Measurements from ENCODE around the gene POLL.
"Not testable (repeated sequence)": the region's sequence is repeated elsewhere in the genome, so short reads cannot be mapped to it uniquely, and the experiment has no call there.

POLL gene

DNA sequence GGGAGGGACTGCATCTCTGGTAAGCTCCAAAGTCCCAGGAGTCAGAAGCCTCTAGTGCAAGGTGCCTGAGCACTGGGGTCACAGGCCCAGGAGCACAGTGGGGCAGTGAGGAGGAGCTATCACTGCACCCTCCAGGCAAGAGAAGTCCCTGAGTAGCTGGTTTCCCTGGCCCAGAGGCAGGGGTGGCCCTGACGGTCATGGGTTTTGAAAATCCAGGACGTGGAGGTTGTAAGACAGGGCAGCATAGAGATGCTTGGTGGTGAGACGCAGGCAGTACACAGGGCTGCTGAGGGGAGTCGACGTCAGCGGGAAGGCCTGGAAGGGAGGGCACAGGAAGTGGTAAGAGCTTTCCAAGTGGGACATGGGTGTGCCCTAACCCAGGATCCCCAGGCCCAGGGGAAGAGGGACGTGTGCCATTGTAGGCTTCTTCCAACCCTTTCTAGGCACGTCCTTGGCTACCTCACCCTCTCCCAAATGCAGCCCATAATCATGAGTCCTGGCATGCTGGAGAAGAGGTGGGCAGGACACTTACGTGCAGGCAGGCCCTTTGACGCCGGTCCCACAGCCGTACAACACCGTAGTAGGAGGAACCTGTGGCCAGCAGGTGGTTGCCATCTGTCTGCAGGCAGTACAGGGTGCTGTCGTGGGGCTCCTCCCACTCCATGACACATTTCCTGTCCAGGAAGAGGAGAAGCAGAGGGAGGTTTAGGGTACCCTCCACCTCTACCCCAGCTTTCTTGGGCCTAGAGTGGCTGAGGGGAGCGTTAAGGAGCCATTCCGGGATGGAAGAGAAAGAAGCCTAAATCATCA, 23.2 kb upstream of the POLL start:
- DNase-seq = no peak

DNA sequence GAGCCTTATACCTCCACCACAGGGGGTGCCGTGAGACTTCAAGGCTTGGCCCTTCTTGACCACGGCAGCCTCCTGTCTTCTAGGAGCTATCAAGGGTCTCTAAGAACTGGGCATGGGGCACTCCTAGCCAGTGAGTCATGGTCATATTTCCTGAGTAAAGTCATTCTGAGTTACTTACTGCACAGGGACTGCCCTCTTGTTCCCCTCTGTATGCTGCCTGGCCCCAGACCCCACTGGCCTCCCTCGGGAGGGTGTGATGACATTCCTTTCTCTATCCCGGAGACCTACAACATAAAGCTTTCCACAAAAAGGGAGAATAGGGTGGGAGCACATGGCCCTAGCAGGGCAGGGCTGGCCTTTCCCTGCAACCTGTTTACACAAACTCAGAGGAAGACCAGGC, 21.4 kb upstream of the POLL start:
- no peak for DNase-seq

DNA sequence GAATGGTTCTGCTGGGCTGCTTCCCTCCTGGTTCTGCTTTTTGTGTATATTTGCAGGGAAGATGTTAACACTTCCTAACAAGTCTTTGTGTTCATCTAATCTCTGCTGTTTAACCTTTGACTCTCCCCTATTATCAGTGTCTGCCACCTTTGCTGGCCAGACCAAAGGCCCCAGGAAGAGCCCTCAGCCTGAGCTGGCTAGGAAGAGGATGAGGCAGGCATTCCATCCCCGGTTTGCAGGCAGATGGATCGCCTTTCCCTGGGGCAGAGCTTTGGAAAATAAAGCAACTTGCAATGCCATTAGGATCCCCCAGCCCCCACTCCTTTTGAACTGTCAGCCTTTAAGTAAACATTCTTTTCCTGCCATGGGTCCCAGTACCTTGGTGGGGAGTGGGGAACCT, 19.1 kb upstream of the POLL start:
- DNase-seq = no peak

DNA sequence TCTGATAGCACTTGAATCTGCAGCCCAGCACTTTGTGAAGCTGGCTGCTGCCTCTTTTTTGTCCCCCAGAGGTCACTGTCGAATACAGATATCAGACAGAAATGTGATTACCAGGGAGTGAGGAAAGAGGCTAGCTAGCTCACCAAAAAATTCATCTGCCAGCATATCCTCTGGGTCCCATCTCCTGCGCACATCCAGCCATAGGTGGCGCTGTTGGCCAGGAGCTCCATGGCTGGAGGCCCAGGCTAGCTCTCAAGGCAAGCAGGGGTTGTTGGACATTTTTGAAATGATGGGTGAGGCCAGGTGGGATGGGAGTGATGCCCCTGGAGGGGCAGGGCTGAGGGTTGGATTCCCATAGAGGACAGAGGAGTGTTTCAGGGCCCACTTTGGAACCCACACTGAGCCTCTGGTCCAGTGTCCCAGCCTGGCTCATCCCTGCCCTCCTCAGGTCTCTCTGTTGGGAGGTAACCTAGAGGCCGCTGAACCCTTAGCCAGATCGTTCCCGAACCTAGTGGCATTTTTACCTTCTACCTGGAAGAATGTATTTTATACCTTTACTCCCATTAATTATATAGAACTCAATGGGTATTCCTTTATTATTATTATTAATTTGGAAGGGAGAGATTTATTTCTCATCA, 14.8 kb upstream of the POLL start:
- DNase-seq = no peak

DNA sequence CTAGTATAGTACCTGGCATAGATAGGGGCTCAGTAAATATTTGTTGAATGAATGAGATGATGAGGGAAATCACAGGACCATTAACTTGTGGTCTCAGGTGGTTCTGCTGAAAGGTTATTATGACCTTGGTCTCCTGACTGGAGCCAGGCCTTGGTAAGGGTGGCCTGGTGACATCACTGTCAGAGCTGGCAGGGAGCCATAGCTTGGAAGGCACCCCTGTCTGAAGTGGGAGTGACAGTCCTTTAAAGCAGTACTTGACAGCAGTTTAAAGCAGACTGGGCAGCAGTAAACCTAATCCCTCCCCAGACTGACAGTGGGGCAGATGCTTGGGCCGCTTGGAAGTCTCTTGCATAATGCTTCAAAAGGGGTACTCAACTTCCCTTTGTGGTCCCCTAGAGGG, 13.5 kb upstream of the POLL start:
- DNase-seq = no peak

DNA sequence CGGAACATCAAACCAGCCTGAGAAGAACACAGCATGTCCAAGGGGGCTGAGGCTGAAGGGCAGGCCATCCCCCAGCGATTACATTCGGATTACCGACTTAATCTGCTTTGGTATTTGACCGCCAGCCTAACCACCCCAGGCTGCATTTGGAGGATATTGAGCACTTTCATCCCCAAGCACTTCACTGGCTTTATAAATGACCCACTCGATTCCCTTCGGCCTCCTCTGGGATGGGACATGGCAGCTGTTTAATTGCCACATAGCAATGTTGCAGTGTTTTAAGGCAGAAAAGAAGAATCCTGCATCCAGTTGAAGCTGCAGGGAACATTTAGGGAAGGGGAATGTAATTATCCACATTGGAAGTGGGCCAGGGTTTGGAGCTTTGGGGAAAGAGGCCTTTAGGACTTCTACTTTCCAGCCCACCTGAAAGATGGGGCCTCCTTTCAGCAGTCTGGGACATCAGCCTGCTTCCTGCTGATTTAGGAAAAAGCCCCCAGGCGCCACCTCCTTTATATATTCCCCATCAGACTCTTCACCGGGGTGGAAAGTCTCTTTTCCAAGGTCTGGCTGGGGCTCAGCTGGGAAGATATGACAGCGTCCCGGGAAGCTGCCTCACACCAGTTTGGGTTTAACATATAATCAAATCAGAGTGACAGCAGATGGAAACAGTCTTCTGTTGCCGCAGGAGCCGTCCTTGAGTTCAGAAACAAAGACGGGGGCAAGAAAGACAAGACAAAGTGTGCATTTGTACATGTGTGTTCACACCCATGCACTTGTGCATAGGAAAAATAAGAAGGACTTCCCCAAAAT, 9.2 kb upstream of the POLL start:
- DNase-seq = no peak

DNA sequence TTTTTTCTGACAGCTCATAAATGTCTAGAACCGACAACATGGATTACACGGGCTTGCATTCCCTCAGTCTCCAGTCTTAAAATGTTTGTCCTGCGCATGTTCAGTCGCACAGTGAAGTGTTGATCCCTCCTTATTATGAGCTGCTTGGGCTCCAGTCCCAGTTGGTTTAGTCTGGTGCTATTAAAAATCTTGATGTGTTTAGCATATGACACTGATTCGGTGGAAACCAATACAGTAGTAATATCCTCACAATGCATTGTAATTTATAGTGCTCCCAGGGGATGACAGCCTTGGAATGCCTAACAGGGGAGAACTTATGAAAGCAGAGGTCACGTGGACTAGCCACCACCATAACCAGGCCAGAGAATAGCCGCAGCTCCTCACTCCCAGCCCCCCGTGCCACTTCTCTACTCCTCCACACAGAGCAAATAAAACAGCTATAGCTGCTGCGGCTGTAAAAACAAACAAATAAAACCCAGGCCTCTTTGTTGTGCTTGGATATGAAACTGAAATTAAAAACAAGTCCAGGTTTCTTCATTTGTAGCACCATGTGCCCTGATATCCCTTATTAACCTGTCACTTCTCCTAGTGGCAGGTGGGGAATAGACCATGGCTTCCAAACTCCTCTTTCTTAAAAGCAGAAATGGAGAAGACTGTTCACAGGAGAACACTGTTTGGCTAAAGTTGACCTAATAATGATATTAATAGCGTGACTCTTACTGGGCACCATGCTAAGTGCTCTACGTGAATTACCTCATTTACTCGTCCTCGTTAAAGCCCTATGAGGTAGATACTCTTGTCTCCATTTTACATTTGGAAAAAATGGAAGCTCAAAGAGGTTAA, 7.8 kb upstream of the POLL start:
- no peak for DNase-seq

DNA sequence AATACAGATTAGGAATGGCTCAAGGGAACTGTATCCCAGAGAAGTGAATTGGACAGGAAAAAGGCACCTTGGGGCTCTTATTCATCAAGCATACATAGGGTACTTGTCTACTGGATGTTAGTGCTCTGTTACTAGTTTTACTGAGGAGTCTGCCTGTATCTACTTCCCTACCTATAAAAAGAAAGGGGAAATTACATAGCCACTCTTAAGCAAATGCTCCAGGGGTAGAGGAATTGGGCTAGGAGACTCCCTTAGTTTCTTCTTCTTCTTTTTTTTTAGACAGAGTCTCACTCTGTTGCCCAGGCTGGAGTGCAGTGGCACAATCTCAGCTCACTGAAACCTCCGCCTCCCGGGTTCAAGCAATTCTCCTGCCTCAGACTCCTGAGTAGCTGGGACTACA, 5.3 kb upstream of the POLL start:
- DNase-seq = not testable (repeated sequence)

DNA sequence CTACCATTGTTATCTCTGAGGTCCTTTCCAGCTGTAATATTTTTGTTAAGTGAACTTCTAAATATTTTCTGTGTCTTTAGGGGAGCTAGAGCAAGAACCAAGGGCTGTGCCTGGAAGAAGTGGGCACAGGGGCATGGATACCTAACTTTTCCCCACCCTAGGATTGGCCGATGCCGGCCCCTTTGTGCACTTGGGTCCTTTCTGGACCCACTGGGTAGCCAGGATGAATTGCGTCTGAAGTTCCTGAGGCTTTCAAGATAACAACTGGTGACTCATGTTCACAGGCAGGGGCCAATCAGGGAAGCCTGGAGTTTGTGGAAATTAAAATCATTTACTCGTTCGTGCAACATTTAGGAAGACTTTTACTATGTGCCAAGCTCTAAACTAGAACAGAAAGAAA, 822 bp upstream of the POLL start:
- no peak for DNase-seq

DNA sequence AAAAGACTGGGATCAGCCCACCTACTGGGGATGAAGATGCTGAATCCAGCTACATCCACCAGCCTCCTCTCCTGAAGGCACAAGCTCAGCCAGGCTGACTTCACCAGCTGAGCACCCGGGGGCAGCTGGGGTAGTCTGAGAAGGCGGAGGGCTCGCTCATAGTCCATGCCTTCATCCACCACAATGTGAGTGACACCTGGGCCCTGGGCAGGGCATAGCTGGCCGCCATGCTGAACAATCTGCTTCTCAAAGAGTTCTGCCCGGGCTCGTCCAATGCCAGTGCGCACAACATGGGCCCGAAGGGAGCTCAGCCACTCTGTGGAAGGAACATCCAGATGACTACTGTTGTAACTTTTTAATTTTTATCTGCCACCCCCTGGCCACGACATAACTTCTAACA, 2.2 kb downstream of the POLL start:
- DNase-seq = no peak

DNA sequence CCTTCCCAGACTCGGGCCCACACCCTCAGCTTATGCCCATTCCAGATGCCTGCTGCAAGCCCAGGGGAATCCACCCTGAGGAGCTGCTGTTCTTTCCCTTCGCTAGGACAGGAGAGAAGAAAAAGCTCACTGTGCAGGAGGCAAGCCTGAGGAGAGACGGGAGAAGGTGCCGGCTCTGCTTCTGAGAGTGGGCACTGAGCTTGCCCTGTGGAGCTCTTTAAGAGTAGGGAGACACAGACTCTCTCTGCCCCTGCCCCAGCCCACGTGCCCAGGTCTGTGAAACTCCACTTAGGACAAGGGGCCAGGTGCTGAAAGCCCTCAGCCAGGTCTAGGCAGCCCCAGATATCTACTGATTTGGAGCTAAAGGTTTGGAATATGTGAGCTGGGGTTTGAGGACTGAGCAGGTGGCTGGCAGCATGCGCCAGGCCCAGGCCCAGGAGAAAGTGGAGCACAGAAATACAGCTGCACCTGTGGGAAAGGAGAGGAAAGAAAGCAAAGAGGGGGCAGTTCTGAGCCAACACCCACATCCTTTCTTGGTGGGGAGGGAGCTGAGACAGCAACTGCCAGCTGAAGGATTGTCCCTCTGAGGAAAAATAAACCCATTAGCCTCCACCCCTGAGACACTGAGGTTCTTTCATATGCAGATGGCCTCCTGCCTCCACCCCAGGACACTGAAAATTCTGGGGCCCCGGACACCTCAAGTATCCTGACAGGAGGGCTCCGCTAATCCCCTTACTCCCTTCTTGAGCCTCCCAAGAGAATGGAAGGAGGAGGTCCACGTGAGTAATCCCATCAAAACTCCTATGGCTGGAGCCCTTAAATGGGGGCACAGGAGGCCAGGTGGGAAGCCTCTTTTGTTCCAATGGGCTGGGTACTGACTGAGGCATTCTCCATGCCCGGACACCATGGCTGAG, 7.3 kb downstream of the POLL start:
- no peak for DNase-seq

DNA sequence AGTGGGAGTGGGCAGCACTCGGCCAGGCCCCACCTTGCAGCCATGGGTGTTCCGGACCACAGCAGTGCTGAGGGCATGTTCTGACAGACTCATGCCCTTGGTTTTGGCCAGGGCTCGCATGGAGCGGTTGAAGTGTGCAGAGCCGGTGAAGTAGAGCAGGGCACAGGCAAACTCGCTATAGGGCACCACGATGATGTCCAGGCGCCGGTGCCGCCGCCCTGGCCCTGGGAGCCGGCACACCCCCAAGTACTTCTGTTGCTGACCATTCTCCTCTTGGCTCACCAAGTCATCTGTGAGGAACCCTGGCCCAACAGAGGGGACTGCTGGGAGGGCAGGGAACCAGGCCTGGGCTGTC, 8.6 kb downstream of the POLL start:
- no peak for DNase-seq

DNA sequence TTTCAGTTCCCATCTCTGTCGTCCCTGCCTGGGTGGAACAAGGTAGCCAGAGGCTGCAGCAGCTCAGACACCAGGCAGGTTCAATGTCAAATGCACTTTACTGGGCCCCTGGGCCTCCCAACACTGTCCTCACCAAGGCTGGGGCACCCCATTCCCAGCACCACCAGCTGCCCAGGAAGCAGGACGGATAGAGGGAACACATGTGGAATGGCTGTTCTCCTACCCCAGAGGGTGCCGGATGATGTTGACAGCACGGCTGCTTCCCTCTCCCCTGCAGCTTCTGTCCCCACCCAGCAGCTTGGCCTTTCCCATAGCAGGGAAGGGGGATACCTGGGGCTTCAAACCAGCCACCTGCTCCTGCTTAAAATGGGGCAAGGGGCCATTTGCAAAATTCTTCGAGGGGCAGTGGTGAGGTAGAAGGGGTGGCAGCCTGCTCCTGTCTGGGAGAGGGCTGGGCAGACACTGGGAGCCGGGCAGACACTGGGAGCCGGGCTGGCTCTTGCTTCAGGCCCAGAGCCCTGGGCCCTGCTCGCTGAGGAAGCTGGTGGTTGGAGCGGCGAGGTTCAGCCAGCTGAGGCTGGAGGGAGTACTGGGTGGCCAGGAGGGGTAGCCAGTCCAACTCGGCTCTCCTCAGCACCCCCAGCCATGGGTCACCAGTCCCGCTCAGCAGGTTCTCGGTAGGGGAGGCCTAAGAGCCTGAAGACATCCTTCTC, 9.1 kb downstream of the POLL start:
- DNase-seq = no peak

DNA sequence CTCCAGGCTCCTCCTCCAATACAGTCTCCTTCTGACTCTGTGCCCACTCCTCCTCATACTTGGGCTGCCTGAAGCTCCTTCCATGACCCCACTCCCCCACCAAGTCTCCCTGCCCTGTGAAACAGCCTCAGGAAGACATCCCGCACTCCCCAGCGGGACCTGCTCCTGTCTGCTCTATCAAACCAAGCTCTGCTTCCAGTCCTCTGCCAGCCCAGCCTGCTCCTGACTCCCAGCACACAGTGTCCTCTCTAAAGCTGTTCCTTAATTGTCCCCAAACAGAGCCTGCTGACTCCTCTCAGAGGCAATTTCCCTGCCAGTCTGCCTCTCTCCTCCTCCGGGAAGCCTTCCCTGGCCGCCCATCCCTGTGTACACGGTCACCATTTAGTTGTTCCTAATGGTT, 9.9 kb downstream of the POLL start:
- DNase-seq = no peak

DNA sequence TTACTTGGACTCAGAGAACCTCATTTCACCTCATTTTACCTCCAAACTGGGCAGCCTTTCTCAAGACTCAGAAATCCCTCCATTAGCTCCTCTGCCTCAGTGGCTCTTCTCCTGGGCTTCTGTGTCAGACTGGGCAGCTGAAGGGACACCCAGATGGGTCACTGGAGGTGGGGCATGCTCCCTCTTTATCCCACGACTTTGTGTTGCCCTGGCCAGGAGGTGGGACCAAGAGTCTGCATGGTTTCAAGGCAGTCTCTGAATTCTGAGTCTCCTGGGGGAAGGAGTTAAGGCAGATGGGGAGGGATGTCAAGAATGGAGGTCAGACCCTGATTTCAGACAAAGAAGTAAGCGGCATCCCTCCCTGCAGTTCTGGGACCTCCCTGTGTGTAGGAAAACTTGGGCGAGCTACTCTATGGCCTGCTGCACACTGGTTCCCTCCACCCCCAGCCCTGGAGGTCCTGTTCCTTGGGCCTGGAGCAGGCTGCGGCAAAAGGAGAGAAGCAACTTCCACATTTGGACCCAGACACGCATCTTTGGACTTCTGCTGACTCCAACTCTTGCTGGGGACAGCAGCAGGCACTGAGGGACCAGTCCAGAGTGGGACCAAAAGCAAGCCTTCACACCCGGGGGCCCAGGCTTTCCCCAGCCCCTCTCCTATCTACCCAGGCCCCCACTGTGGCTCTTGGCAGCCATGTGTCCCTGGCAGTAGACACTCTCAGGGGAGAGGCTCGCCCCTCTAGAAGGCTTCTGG, 10.8 kb downstream of the POLL start:
- DNase-seq = no peak

DNA sequence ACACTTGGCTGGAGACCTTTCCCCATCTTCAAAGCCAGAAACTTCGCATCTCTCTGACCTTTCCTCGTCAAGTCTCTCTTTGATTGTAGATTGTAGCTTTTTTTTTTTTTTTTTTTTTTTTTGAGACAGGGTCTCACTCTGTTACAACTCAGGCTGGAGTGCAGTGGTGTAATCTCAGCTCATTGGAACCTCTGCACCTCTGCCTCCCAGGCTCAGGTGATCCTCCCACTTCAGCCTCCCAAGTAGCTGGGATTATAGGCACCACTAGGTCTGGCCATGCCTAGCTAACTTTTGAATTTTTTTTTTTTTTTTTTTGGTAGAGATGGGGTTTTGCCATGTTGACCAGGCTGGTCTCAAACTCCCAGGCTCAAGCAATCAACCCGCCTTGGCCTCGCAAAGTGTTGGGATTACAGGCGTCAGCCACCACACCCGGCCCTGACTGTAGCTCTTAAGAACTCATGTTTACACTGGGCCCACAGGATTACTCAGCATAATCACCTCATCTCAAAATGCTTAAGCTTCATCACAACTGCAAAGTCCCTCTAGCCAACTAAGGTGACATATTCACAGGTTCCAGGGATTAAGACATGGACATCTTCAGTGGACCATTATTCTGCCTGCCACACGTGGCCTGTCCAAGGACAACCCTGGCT, 11.7 kb downstream of the POLL start:
- no peak for DNase-seq

DNA sequence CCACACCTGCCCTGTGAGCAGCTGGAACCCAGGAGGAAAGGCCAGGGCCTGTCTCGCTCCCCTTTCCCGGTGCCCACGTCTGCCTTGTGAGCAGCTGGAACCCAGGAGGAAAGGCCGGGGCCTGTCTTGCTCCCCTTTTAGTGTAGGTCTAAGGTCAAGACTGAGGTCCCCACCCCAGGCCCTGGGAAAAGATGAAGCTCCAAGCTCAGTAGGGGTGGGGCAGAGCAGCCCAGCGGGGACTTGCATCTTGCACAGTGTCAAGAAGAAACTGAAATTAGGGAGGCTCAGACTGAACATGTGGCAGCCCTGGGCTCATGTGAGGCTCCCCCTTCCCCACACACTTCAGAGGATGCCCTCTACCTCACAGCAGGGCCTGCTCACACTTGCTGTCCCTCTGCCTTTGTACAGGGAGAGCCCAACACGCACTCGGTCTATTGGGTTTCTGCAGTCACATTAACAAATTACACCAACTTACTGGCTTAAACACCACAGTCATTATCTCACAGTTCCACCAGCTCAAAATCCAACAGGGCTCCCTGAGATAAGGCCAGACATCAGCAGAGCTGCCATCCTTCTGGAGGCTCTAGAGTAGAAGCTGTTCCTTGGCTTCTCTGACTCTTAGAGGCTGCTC, 12.4 kb downstream of the POLL start:
- DNase-seq = no peak

DNA sequence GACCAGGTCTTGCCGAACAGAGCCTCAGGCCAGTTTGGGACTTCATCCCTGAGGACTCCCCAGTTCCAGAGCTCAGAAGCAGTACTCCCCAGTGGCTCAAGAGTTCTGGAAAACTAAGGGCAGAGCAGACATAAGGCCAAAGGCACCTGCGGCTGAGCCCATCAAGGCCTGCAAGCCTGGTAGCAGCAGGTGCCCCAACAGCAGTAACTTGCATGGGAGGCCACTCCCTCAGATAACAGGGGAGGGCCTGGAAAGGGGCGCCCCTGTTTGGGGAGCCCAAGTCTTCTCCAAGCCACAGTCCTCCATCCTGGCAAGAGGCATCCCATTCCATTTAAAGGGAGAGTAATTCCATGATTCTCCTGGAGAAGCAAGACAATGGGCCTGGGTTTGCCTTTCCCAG, 13.0 kb downstream of the POLL start:
- DNase-seq = no peak
